ENCODE measurements around the gene ZNF335. TPM values are rescaled to one million over a fixed set of nuclear protein-coding genes. Genes with fewer than 3 reads are reported as not detected.

Gene ZNF335
- total and polyA plus RNA-seq, 2 of the 13 experiments (the other 11 are each of a cell fraction or from before 2014, with no cell fraction given) = 9.7 to 13.7 TPM

DNA sequence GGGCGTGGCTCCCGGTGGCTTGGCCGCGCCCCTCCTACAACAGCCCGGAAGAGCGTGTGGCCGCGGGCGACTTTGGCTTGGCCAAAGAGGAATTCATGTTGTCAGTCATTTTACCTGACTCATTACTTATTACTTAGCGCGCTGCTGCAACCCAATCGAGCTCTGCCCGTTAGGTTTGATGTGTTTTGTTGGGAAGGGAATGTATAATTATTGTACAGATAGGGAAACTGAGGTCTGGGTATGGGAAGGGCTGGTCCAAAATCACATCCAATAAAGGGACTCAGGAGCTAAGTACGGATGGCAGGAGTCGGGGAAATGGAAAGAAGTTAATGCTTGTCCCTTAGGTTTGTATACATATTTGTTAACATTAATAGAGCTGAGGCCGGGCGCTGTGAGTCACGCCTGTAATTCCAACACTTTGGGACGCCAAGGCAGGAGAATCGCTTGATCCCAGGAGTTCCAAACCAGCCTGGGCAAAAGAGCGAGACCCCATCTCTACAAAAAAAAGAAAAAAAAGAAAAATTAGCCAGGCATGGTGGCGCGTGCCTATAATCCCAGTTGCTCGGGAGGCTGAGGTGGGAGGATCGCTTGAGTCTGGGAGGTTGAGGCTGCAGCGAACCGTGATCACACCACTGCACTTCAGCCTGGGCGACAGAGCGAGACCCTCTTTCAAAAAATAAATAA is 639 bp upstream of the ZNF335 start (continued):
- TF ChIP-seq, protein P1, sequence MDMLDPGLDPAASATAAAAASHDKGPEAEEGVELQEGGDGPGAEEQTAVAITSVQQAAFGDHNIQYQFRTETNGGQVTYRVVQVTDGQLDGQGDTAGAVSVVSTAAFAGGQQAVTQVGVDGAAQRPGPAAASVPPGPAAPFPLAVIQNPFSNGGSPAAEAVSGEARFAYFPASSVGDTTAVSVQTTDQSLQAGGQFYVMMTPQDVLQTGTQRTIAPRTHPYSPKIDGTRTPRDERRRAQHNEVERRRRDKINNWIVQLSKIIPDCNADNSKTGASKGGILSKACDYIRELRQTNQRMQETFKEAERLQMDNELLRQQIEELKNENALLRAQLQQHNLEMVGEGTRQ (IDR thresholded peaks at IDR 0.05; ENCODE audit: low read depth, low read length) = 0 out of 2 replicates have a peak, but pooled peaks have one; percentile 22
- TF ChIP-seq, protein P1 (CRISPR knock-in tag; IDR thresholded peaks at IDR 0.05; ENCODE audit: borderline replicate concordance) = no peak
- TF ChIP-seq, protein P2, sequence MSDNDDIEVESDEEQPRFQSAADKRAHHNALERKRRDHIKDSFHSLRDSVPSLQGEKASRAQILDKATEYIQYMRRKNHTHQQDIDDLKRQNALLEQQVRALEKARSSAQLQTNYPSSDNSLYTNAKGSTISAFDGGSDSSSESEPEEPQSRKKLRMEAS (IDR thresholded peaks at IDR 0.05) = no peak
- TF ChIP-seq GABPA (IDR thresholded peaks at IDR 0.05; ENCODE audit: low read depth, low read length) (no peak), GABPA (CRISPR knock-in tag; IDR thresholded peaks at IDR 0.05; ENCODE audit: low read depth) (no peak), TARDBP (CRISPR knock-in tag; IDR thresholded peaks at IDR 0.05) (no peak), GPN1 (CRISPR knock-in tag; IDR thresholded peaks at IDR 0.05; ENCODE audit: borderline replicate concordance) (no peak), ZNF589 (CRISPR knock-in tag; conservative IDR thresholded peaks at IDR 0.05) (no peak), NFE2L2 (IDR thresholded peaks at IDR 0.05; ENCODE audit: low read length) (no peak), HMG20B (CRISPR knock-in tag; conservative IDR thresholded peaks at IDR 0.05) (no peak), ZSCAN20 (CRISPR knock-in tag; IDR thresholded peaks at IDR 0.05; ENCODE audit: borderline replicate concordance) (0 out of 2 replicates have a peak, but pooled peaks have one; percentile 52), ZNF441 (CRISPR knock-in tag; IDR thresholded peaks at IDR 0.05; ENCODE audit: borderline replicate concordance) (no peak; the same call in 1 of the 2 replicates), ZSCAN31 (CRISPR knock-in tag; IDR thresholded peaks at IDR 0.05; ENCODE audit: low read depth) (no peak)
- TF ChIP-seq, protein P3, sequence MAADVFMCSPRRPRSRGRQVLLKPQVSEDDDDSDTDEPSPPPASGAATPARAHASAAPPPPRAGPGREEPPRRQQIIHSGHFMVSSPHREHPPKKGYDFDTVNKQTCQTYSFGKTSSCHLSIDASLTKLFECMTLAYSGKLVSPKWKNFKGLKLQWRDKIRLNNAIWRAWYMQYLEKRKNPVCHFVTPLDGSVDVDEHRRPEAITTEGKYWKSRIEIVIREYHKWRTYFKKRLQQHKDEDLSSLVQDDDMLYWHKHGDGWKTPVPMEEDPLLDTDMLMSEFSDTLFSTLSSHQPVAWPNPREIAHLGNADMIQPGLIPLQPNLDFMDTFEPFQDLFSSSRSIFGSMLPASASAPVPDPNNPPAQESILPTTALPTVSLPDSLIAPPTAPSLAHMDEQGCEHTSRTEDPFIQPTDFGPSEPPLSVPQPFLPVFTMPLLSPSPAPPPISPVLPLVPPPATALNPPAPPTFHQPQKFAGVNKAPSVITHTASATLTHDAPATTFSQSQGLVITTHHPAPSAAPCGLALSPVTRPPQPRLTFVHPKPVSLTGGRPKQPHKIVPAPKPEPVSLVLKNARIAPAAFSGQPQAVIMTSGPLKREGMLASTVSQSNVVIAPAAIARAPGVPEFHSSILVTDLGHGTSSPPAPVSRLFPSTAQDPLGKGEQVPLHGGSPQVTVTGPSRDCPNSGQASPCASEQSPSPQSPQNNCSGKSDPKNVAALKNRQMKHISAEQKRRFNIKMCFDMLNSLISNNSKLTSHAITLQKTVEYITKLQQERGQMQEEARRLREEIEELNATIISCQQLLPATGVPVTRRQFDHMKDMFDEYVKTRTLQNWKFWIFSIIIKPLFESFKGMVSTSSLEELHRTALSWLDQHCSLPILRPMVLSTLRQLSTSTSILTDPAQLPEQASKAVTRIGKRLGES (CRISPR knock-in tag; IDR thresholded peaks at IDR 0.05; ENCODE audit: borderline replicate concordance) = no peak
- TF ChIP-seq, protein P4, sequence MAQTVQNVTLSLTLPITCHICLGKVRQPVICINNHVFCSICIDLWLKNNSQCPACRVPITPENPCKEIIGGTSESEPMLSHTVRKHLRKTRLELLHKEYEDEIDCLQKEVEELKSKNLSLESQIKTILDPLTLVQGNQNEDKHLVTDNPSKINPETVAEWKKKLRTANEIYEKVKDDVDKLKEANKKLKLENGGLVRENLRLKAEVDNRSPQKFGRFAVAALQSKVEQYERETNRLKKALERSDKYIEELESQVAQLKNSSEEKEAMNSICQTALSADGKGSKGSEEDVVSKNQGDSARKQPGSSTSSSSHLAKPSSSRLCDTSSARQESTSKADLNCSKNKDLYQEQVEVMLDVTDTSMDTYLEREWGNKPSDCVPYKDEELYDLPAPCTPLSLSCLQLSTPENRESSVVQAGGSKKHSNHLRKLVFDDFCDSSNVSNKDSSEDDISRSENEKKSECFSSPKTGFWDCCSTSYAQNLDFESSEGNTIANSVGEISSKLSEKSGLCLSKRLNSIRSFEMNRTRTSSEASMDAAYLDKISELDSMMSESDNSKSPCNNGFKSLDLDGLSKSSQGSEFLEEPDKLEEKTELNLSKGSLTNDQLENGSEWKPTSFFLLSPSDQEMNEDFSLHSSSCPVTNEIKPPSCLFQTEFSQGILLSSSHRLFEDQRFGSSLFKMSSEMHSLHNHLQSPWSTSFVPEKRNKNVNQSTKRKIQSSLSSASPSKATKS (CRISPR knock-in tag; IDR thresholded peaks at IDR 0.05) = no peak
- TF ChIP-seq, protein P5, sequence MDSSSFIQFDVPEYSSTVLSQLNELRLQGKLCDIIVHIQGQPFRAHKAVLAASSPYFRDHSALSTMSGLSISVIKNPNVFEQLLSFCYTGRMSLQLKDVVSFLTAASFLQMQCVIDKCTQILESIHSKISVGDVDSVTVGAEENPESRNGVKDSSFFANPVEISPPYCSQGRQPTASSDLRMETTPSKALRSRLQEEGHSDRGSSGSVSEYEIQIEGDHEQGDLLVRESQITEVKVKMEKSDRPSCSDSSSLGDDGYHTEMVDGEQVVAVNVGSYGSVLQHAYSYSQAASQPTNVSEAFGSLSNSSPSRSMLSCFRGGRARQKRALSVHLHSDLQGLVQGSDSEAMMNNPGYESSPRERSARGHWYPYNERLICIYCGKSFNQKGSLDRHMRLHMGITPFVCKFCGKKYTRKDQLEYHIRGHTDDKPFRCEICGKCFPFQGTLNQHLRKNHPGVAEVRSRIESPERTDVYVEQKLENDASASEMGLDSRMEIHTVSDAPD (CRISPR knock-in tag; IDR thresholded peaks at IDR 0.05) = no peak
- TF ChIP-seq, protein P6, sequence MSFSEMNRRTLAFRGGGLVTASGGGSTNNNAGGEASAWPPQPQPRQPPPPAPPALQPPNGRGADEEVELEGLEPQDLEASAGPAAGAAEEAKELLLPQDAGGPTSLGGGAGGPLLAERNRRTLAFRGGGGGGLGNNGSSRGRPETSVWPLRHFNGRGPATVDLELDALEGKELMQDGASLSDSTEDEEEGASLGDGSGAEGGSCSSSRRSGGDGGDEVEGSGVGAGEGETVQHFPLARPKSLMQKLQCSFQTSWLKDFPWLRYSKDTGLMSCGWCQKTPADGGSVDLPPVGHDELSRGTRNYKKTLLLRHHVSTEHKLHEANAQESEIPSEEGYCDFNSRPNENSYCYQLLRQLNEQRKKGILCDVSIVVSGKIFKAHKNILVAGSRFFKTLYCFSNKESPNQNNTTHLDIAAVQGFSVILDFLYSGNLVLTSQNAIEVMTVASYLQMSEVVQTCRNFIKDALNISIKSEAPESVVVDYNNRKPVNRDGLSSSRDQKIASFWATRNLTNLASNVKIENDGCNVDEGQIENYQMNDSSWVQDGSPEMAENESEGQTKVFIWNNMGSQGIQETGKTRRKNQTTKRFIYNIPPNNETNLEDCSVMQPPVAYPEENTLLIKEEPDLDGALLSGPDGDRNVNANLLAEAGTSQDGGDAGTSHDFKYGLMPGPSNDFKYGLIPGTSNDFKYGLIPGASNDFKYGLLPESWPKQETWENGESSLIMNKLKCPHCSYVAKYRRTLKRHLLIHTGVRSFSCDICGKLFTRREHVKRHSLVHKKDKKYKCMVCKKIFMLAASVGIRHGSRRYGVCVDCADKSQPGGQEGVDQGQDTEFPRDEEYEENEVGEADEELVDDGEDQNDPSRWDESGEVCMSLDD (CRISPR knock-in tag; IDR thresholded peaks at IDR 0.05; ENCODE audit: borderline replicate concordance) = no peak

All from HepG2 (cell line).